DND-41 (cell line): ENCODE results near the gene ZFC3H1.

Experiments used
- CTCF ChIP-seq: IDR thresholded peaks from 2 replicates; pipeline ENCODE4 v1.5.1; 2012; ENCODE audit warnings: borderline replicate concordance, low read length, moderate library complexity, mild to moderate bottlenecking; ENCODE audit not compliant: poor library complexity, severe bottlenecking; ENCODE audit errors: extremely low read depth
- EZH2 ChIP-seq: IDR thresholded peaks from 3 replicates; pipeline ENCODE4 v1.6.1; 2012; ENCODE audit warnings: borderline replicate concordance, low read depth, mild to moderate bottlenecking, moderate library complexity, low read length, inconsistent platforms; ENCODE audit not compliant: severe bottlenecking

GRCh38 chr12:71671816-71672215 lies 8.2 kb upstream of the ZFC3H1 start:
- no peak for TF ChIP-seq CTCF
- no peak for TF ChIP-seq EZH2
